PC-9 (cell line): ENCODE data around the gene HDAC1.

Experiments
- EZH2 ChIP-seq: fragments of 200-600 bp; sonication (generic); IDR thresholded peaks from 2 replicates; pipeline ENCODE4 v1.8.0; 2017; ENCODE audit warnings: antibody characterized with exemption, low read depth
- TF ChIP-seq, protein P1 (sequence below): fragments of 200-600 bp; sonication (generic); conservative IDR thresholded peaks from 2 replicates; pipeline ENCODE4 v1.6.1; 2017; ENCODE audit warnings: mixed run types, antibody characterized with exemption, mild to moderate bottlenecking, moderate library complexity

DNA sequence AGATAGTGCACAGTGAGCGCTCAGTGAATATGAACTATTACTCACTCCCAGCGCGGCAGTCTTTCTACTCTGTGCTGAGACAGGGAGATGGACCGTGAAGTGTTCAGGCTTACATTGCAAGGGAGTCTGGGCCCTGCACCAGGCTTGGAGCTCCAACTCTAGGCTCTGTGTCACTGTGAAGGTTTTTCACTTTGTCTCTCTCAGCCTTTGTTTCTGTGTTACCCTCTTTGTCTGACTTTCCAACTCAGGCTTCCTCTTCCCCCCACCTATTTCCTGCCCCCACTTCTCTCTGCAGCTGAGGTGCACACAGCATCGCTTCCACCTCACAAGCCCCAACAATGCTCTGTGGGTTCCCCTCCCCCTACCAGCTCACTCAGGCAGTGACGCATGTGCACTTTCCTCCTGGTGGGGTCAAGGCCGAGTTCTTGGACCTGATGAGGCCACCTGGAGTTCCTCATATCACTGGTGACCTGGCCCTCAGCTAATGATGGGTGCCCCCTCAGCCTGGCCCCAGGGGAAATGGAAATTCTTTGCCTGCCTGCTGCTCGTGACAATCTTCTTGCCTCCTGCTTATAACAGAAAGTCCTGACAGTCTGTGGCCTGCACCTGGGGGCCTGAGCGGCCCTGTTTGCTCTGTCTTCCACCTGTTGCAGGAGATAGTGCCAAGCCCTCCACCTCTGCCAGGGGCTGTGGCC is 41.9 kb upstream of the HDAC1 start:
- TF ChIP-seq, protein P1, sequence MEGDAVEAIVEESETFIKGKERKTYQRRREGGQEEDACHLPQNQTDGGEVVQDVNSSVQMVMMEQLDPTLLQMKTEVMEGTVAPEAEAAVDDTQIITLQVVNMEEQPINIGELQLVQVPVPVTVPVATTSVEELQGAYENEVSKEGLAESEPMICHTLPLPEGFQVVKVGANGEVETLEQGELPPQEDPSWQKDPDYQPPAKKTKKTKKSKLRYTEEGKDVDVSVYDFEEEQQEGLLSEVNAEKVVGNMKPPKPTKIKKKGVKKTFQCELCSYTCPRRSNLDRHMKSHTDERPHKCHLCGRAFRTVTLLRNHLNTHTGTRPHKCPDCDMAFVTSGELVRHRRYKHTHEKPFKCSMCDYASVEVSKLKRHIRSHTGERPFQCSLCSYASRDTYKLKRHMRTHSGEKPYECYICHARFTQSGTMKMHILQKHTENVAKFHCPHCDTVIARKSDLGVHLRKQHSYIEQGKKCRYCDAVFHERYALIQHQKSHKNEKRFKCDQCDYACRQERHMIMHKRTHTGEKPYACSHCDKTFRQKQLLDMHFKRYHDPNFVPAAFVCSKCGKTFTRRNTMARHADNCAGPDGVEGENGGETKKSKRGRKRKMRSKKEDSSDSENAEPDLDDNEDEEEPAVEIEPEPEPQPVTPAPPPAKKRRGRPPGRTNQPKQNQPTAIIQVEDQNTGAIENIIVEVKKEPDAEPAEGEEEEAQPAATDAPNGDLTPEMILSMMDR = no peak
- TF ChIP-seq EZH2 = no peak
